Coronary artery (tissue), 2 donors: ENCODE measurements around the gene PBX2.
A peak's percentile ranks its signal among the peaks of the same experiment; 100 is the strongest.

Source experiments
- DNase-seq: peaks from one replicate; pipeline ENCODE4 v3.0.0-alpha.2; 2017; ENCODE audit warnings: low spot score
- H3K27ac ChIP-seq, 2 donors: fragments of 200-600 bp; sonication (generic); one replicate each; pipeline ENCODE4 v1.5.1; 2016 to 2019
- H3K4me3 ChIP-seq: fragments of 200-600 bp; sonication (generic); 2 replicates; pipeline ENCODE4 v1.5.1; 2016; ENCODE audit warnings: mild to moderate bottlenecking, moderate library complexity
- CTCF ChIP-seq: fragments of 200-600 bp; sonication (generic); IDR thresholded peaks from one replicate; pipeline ENCODE4 v1.5.1; 2019; ENCODE audit warnings: antibody characterized with exemption

PBX2 gene

GRCh38 chr6:32174416-32174815, 15.6 kb downstream of the PBX2 start:
- DNase-seq = no peak
- H3K27ac ChIP-seq = no peak overlapping the region
- TF ChIP-seq CTCF = no peak
- no peak overlapping the region for H3K4me3 ChIP-seq

- H3K27ac ChIP-seq = no peak overlapping the region
- DNase-seq = no peak
- no peak for TF ChIP-seq CTCF
- no peak overlapping the region for H3K4me3 ChIP-seq
Observed at GRCh38 chr6:32173051-32173727, 16.8 kb downstream of the PBX2 start.

GRCh38 chr6:32171234-32171633, 18.8 kb downstream of the PBX2 start:
- H3K4me3 ChIP-seq = no peak overlapping the region
- H3K27ac ChIP-seq = no peak overlapping the region
- TF ChIP-seq CTCF = no peak
- DNase-seq = no peak

- TF ChIP-seq CTCF = no peak
- H3K27ac ChIP-seq = no peak overlapping the region
Observed at GRCh38 chr6:32170294-32170693, 19.7 kb downstream of the PBX2 start.

GRCh38 chr6:32168807-32169591, 21.0 kb downstream of the PBX2 start:
- TF ChIP-seq CTCF = no peak
- Histone ChIP-seq H3K4me3 (no peak overlapping the region), H3K27ac (peak overlapping the region in 1 of 2 donors; percentile 32)
- DNase-seq = peak; percentile 62

More at GRCh38 chr6:32170294-32170693, 19.7 kb downstream of the PBX2 start:
- DNase-seq = no peak
- H3K4me3 ChIP-seq = no peak overlapping the region

GRCh38 chr6:32168350-32168749, 21.7 kb downstream of the PBX2 start:
- TF ChIP-seq CTCF = no peak
- DNase-seq = no peak
- H3K27ac ChIP-seq = peak overlapping the region in 1 of 2 donors; percentile 32
- H3K4me3 ChIP-seq = no peak overlapping the region
